Activated T-helper 1 cell treated with Interleukin-2 at 50 U/mL for 16 hours (primary cell): ENCODE results near the gene HPS6.

Experiments used
- DNase-seq: peaks from one replicate; pipeline ENCODE4 v3.0.0-alpha.2; 2020; ENCODE audit warnings: low read depth

The HPS6 gene

GRCh38 chr10:102069071-102069470, 3.9 kb downstream of the HPS6 start:
- DNase-seq = no peak

DNA sequence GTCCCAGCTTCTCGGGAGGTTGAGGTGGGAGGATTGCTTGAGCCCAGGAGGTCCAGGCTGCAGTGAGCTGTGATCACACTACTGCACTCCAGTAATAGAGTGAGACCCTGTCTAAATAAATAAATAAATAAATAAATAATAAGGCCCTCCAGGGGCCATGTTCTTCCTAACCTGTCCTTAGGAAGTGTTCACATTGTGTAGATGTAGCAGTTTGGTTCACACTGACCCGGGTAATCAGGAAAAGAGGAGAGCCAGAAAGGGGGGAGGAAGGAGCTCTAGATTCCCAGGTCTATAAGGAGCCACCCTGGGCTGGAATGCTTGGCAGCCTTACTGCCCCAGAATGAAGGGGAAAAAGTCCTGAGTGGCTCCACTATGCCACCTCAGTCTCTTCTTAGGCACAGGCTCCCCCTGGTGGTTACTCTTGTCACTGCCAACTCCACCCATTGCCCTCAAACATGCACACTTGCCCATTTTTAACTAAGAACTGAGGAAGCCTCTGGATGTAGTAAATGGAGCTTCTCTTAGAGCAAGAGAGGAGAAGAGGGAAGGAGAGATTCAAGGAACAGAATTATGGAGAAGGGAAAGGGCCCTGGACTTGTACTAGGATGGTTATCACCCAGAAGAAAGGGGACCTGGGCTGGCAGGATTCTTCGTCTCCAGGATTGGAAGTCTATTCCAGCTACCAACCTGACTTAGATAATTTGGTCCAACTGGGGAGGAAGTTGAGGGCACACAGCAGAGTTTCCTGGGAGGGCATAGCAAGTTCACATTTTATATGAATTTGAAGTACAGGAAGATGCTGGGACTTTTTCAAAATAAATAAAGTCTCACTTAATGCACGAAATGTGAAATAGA, 7.8 kb downstream of the HPS6 start:
- peak; percentile 50 for DNase-seq

DNA sequence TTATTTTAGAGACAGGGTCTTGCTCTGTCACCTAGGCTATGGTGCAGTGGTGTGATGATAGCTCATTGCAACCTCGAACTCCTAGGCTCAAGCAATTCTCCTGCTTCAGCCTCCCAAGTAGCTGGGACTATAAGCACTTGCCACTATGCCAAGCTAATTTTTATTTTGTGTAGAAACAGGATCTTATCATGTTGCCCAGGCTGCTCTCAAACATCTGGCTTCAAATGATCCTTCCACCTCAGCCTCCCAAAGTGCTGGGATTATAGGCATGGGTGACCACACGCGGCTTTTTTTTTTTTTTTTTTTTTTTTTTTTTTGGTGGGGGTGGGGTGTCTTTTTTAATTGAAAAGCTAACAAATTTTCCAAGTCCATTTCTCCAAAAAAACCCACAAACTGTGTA, 18.4 kb downstream of the HPS6 start:
- no peak for DNase-seq

GRCh38 chr10:102085336-102085735, 20.2 kb downstream of the HPS6 start:
- no peak for DNase-seq

DNA sequence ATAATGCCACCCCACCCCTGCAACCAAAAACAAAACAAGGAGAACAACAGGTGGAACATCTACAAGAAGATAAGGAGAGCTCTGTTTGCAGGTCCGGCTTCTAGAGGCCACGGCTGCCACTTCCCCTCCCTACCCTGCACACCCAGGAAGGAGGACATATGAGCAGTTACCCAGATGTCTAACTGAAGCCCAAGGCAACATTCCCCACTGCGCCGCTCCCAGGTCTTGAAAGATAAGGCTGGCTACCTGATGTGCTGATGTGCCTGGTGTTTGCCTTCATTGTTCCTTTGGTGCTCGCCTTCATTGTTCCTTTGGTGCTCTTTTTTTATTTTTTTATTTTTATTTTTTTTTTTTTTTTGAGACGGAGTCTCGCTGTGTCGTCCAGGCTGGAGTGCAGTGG, 21.0 kb downstream of the HPS6 start:
- no peak for DNase-seq

GRCh38 chr10:102090772-102091171, 25.6 kb downstream of the HPS6 start:
- no peak for DNase-seq

DNA sequence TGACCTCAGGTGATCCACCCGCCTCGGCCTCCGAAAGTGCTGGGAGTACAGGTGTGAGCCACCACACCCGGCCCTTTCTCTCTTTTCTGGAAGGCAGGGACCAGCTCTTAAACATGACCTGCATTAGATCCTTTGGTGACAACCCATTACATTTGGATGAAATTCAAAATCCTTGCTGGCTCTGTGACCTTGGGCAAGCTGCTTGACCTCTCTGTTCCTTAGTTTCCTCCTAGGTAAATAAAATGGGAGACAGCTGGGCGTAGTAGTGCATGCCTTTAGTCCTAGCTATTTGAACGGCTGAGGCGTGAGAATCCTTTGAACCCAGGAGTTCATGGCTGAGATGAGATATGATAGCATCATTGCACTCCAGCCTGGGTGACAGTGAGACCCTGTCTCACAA, 31.3 kb downstream of the HPS6 start:
- DNase-seq = no peak

- no peak for DNase-seq
Observed at GRCh38 chr10:102101152-102101551, 36.0 kb downstream of the HPS6 start.

DNA sequence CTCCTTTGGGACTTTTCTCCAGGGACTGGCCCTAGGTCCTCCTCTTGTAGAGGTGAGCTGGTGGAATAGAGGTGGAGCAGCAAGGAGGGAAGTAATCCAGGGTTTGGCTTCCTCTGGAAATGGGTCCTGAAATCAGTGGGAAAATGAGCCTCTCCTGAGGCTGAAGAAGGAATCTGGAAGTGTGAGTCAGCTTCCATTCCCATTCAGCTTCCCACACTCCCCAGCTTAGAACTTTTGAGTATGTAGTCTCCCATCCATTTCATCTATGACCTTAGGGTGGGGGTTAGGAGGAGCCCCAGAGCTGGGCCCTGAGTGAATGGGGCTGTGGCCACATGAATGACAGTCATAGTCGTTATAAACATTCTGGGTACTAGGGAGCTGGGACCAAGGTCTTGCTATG, 37.3 kb downstream of the HPS6 start:
- DNase-seq = no peak

GRCh38 chr10:102106998-102107397, 41.8 kb downstream of the HPS6 start:
- no peak for DNase-seq

DNA sequence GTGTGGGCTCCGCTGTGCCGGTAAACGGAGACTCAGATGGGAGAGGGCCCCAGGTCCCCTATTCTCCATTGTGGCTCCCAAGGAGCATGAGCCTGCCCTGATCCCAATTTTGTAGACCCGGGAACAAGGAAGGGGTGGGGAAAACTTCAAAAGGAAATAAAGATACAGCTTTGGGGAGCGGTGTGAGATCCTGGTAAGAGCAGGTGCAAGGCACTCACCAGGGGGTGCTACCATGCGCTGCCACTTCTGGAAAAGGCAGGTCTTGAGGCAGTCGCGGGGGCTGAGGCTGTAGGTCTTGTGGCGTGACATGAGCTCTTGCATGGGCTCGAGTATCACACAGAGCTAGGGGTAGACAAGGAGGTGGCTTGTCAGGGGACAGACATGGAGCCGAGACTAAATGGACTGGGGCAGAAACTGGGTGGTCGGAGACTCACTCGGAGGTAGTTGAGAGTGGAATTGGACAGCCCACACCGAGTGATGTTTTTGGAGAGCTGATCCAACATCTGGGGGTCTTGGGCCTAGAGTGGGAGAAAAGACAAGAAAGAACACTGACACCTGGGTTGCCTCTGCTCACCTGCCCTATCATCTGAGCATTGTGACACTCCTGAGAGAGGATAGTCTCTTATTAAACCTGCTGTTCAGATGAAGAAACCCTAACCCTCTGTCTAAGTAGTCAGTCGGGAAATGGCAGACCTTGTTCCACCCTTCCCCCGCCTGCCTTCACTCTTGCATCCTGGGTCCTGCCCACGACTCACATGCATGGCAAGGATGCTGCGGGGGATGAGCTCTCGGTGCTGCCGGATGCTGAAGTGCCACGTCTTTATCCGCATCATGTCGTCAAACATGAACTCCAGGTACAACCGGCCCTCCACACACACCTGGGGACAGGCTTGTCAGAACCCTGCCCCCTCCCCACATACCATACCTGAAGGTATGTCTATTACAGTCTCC, 44.3 kb downstream of the HPS6 start:
- no peak for DNase-seq

DNA sequence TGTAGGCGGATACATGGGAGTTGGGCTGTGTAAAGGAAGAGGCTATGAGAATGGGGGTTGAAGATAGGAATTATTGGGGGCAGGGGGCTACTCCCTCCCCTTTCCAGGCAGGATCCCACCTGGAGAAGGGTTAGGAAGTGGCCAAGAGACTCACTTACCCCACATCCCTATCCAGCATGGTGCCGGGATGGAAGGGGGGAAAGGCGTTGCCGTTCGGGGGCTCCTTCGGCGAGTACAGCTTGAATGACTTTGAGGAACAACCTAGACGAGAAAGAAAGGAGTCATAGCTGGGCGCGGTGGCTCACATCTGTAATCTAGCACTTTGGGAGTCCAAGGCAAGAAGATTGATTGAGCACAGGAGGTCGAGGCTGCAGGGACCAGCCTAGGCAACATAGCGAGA, 46.1 kb downstream of the HPS6 start:
- DNase-seq = no peak

GRCh38 chr10:102112210-102112817, 47.2 kb downstream of the HPS6 start:
- no peak for DNase-seq

GRCh38 chr10:102113261-102113955, 48.3 kb downstream of the HPS6 start:
- DNase-seq = no peak

DNA sequence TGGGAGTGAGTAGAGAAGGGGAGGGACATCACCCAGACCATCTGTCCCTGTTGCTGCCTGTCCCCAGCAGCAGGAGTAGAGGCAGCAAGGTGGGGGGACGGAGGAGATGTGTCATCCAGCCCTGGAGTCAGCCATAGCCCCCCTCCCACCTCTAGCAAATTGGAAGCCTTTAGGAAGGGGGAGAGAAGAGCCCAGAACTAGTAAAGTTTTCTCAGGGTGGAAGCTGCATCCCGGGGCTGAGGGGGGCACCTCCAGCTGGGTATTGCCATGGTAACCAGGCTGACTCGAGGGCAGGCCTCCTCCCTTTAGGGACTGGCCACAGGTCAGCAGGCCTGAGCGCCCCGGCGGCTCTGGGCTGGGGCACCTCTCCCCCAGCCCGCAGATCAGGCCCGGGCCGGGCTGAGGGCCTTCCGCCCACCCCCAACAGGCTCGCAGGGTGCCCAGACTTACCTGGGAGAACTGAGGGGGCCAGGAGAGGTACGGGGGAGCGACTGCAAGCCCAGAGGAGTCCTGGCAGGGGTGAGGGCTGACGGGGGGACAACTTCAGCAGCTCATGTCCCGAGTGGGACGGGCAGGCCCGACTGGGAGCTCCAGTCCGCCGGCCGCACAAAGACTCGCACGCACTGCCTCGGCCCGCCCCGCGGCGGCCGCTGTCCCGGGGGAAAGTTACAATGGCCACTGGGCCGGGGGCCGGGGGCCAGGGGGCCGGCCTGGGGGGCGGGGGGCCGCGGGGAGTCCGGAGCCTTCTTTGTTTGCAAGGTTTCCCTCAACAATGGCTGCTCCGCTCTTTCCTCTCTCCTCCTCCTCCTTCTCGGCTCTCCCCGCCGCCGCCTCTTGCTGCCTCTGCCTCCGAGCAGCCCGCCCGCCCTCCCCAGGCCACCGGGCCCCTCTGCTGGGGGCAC, 49.1 kb downstream of the HPS6 start:
- no peak for DNase-seq

GRCh38 chr10:102114861-102115618, 49.9 kb downstream of the HPS6 start:
- peak; percentile 76 for DNase-seq

- DNase-seq = no peak
Observed at GRCh38 chr10:102115775-102116174, 50.6 kb downstream of the HPS6 start.

- DNase-seq = no peak
Observed at GRCh38 chr10:102116656-102117055, 51.5 kb downstream of the HPS6 start.
